Kidney epithelial cell (primary cell): ENCODE data around the gene ZNF763. TPM values are rescaled to one million over a fixed set of nuclear protein-coding genes. Genes with fewer than 3 reads are reported as not detected.
"Not testable (repeated sequence)": the region's sequence is repeated elsewhere in the genome, so short reads cannot be mapped to it uniquely, and the experiment has no call there.

Source experiments
- DNase-seq: peaks from one replicate; pipeline ENCODE4 v3.0.0-alpha.2; 2010; ENCODE audit warnings: low read depth
- H3K27me3 ChIP-seq: 2 replicates; pipeline ENCODE4 v1.6.0; 2011; ENCODE audit warnings: low read length; ENCODE audit not compliant: control insufficient read depth, insufficient read depth
- H3K36me3 ChIP-seq: 2 replicates; pipeline ENCODE4 v1.5.1; 2011; ENCODE audit warnings: low read length; ENCODE audit not compliant: control insufficient read depth, insufficient read depth
- H3K4me3 ChIP-seq: 2 replicates; pipeline ENCODE4 v1.5.1; 2011; ENCODE audit warnings: low read depth, mild to moderate bottlenecking, control low read depth, low read length
- total RNA-seq: library from RNA; depleted of rRNA; stranded (reverse); fragments of >200 nt; gene quantifications from 2 replicates; pipeline ENCODE4 v1.2.3, GENCODE V29; 2015
- TF ChIP-seq, protein P1 (sequence below): IDR thresholded peaks from 2 replicates; pipeline ENCODE4 v1.5.1; 2011; ENCODE audit warnings: mild to moderate bottlenecking, moderate library complexity, low read length, control low read depth, inconsistent platforms; ENCODE audit not compliant: insufficient read depth, poor library complexity, severe bottlenecking

The ZNF763 gene
- total RNA-seq, 1 donor from 2014 or later: 0.54 TPM

DNA sequence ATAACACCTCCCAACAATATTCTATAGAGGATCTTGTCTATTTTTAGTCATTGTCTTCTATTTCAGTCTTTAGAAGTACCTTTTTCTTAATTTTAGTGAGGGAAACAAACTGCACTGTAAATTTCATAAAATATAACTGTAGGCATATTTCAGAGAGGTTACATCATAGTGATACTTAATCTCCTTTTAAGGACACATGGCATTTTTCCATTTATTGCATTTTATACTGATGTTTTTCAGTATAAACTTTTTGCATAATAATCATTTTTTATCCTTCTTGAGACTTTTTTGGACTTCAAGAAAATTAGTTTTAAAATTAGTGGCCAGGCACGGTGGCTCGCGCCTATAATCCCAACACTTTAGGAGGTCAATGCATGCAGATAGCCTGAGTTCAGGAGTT, 33.3 kb upstream of the ZNF763 start:
- TF ChIP-seq, protein P1, sequence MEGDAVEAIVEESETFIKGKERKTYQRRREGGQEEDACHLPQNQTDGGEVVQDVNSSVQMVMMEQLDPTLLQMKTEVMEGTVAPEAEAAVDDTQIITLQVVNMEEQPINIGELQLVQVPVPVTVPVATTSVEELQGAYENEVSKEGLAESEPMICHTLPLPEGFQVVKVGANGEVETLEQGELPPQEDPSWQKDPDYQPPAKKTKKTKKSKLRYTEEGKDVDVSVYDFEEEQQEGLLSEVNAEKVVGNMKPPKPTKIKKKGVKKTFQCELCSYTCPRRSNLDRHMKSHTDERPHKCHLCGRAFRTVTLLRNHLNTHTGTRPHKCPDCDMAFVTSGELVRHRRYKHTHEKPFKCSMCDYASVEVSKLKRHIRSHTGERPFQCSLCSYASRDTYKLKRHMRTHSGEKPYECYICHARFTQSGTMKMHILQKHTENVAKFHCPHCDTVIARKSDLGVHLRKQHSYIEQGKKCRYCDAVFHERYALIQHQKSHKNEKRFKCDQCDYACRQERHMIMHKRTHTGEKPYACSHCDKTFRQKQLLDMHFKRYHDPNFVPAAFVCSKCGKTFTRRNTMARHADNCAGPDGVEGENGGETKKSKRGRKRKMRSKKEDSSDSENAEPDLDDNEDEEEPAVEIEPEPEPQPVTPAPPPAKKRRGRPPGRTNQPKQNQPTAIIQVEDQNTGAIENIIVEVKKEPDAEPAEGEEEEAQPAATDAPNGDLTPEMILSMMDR: no peak
- no peaks in the 10 kb centered on the region for H3K36me3 ChIP-seq
- no peaks in the 10 kb centered on the region for H3K27me3 ChIP-seq
- no peak for DNase-seq
- H3K4me3 ChIP-seq: no peak overlapping the region

DNA sequence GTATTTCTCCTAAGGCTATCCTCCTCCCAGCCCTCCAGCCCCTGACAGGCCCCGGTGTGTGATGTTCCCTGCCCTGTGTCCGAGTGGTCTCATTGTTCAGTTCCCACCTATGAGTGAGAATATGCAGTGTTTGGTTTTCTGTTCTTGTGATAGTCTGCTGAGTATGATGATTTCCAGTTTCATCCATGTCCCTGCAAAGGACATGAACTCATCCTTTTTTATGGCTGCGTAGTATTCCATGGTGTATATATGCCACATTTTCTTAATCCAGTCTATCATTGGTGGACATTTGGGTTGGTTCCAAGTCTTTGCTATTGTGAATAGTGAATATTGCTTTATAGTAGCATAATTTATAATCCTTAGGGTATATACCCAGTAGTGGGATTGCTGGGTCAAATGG, 29.0 kb upstream of the ZNF763 start:
- DNase-seq, H3K4me3 ChIP-seq, H3K36me3 ChIP-seq: not testable (repeated sequence)

DNA sequence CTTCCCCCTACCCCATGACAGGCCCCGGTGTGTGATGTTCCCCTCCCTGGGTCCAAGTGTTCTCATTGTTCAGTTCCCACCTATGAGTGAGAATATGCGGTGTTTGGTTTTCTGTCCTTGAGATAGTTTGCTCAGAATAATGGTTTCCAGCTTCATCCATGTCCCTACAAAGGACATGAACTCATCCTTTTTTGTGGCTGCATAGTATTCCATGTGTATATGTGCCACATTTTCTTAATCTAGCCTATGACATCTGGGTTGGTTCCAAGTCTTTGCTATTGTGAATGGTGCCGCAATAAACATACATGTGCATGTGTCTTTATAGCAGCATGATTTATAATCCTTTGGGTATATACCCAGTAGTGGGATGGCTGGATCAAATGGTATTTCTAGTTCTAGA, 26.5 kb upstream of the ZNF763 start:
- not testable (repeated sequence) for DNase-seq, H3K27me3 ChIP-seq, H3K36me3 ChIP-seq, H3K4me3 ChIP-seq

More for the DNA sequence above, 29.0 kb upstream of the ZNF763 start:
- H3K27me3 ChIP-seq: not testable (repeated sequence)

DNA sequence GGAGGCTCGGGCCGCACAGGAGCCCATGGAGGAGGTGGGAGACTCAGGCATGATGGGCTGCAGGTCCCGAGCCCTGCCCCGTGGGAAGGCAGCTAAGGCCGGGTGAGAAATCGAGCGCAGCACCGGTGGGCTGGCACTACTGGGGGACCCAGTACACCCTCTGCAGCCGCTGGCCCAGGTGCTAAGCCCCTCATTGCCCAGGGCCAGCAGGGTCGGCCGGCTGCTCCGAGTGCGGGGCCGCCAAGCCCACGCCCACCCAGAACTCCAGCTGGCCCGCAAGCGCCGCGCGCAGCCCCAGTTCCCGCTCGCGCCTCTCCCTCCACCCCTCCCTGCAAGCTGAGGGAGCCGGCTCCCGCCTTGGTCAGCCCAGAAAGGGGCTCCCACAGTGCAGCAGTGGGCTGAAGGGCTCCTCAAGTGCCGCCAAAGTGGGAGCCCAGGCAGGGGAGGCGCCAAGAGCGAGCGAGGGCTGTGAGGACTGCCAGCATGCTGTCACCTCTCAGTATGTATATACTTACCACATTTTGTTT, 23.4 kb upstream of the ZNF763 start:
- DNase-seq, H3K36me3 ChIP-seq, H3K4me3 ChIP-seq, H3K27me3 ChIP-seq: not testable (repeated sequence)

DNA sequence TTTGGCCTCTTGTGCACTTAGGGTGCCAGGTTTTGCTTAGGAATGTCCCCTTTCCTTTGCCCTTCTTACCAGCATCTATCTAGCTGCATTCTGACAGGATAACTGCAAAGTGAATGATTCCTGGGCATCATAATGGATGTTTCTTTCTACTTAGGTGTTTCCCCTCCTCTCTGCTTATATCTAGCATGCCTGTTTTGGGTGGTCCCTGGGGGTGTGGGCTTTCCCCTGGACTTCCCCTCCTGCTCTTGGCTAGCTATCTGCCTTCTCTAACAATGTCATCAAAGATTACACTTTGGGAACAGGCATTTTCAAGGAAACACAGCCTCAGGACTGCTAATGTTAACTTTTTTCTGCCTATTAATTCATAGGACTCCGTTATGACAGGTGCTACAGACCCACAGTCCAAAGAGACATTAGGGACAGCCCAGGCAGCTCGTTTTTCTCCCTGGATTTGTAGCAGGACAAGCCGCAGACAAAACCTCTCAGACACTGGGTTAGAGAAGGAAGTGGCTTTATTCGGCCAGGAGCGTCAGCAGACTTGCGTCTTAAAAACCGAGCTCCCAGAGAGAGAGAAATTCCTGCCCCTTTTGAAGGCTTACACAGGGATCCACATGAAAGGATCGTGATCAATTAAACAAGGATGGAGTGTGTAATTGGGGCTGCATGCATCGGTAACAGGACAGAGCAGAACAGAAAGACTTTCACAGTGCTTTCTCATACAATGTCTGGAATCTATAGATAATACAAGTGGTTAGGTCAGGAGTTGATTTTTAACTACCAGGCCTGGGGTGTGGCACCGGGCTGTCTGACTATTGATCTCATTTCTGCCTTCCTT, 22.6 kb upstream of the ZNF763 start:
- peaks cover 1% of the 10 kb centered on the region for H3K36me3 ChIP-seq

DNA sequence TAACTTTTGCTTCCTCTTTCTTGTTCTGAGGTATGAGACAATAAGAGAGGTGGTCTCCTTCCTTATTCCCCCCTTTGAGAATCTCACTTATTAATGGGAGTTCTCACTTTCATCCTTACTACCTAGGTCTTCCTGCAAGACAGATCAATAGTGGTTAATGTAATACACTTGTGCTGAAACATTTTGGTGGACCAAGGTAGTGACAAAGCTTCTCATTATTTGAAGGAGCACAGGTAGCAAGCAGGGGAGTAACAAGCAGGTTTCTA, 22.1 kb upstream of the ZNF763 start:
- H3K36me3 ChIP-seq: peaks cover 1% of the 10 kb centered on the region
- TF ChIP-seq, protein P1: no peak
- DNase-seq: no peak
- no peak overlapping the region for H3K4me3 ChIP-seq
- no peaks in the 10 kb centered on the region for H3K27me3 ChIP-seq

More for the DNA sequence above, 22.6 kb upstream of the ZNF763 start:
- Histone ChIP-seq H3K4me3 (no peak overlapping the region), H3K27me3 (no peaks in the 10 kb centered on the region)
- no peak for DNase-seq
- TF ChIP-seq, protein P1: no peak

DNA sequence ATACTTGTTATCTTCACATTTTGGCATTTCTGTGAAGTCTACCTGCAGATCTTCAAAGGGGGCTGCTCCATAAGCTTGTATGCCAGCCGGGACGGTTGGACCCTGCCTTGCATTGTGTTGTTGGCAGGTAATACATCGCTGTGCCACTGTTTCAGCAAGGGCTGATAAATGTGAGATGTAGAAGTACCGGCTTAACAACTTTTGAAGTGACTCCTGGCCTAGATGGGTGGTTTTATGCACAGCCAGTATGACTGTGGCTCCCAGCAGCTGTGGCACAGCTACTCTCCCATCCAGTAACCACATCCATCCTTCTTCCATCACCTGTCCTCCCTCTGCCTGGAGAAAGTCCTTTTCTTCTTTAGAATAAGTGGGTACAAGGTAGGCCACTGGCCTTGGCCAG, 20.2 kb upstream of the ZNF763 start:
- no peak overlapping the region for H3K4me3 ChIP-seq
- TF ChIP-seq, protein P1: no peak
- no peak for DNase-seq
- H3K36me3 ChIP-seq: peaks cover 4% of the 10 kb centered on the region
- no peaks in the 10 kb centered on the region for H3K27me3 ChIP-seq
